ENCODE measurements around the gene BCL2. TPM values are rescaled to one million over a fixed set of nuclear protein-coding genes. Genes with fewer than 3 reads are reported as not detected.

The BCL2 gene
- total RNA-seq, 1 experiment from 2014 or later: 2.9 TPM

GRCh38 chr18:63321291-63321690 lies 1.7 kb upstream of the BCL2 start:
- no peak for DNase-seq
- no peak for TF ChIP-seq CTCF (IDR thresholded peaks at IDR 0.05; ENCODE audit: unreplicated experiment)
- Mint-ChIP-seq H3K9me3 (ENCODE audit: low read depth, unreplicated experiment) (no peaks in the 10 kb centered on the region), H3K27me3 (ENCODE audit: unreplicated experiment) (peaks cover 33% of the 10 kb centered on the region), H3K27ac (ENCODE audit: unreplicated experiment) (peak overlapping the region; percentile 50), H3K36me3 (ENCODE audit: insufficient read depth, unreplicated experiment) (peaks cover 26% of the 10 kb centered on the region), H3K4me3 (ENCODE audit: low read depth, unreplicated experiment) (peak overlapping the region; percentile 77), H3K4me1 (ENCODE audit: low read depth, unreplicated experiment) (peaks cover 24% of the 10 kb centered on the region)
- BruUV-seq (replicated peaks): no TSS peak
- CTCF ChIA-PET: no interaction called here
- intact Hi-C loops (cut with micrococcal nuclease; ENCODE audit: unreplicated experiment): no loop called here

GRCh38 chr18:63320975-63321265 lies 1.4 kb upstream of the BCL2 start:
- intact Hi-C loops (cut with micrococcal nuclease; ENCODE audit: unreplicated experiment): no loop called here
- Mint-ChIP-seq H3K27ac (ENCODE audit: unreplicated experiment) (peak overlapping the region; percentile 50), H3K4me1 (ENCODE audit: low read depth, unreplicated experiment) (peaks cover 24% of the 10 kb centered on the region), H3K27me3 (ENCODE audit: unreplicated experiment) (peaks cover 34% of the 10 kb centered on the region), H3K36me3 (ENCODE audit: insufficient read depth, unreplicated experiment) (peaks cover 26% of the 10 kb centered on the region), H3K4me3 (ENCODE audit: low read depth, unreplicated experiment) (peak overlapping the region; percentile 77), H3K9me3 (ENCODE audit: low read depth, unreplicated experiment) (no peaks in the 10 kb centered on the region)
- CTCF ChIA-PET: no interaction called here
- no peak for TF ChIP-seq CTCF (IDR thresholded peaks at IDR 0.05; ENCODE audit: unreplicated experiment)
- no peak for DNase-seq
- BruUV-seq (replicated peaks): no TSS peak

- Mint-ChIP-seq H3K4me3 (ENCODE audit: low read depth, unreplicated experiment) (peak overlapping the region; percentile 77), H3K27ac (ENCODE audit: unreplicated experiment) (peak overlapping the region; percentile 50), H3K9me3 (ENCODE audit: low read depth, unreplicated experiment) (no peaks in the 10 kb centered on the region), H3K4me1 (ENCODE audit: low read depth, unreplicated experiment) (peaks cover 24% of the 10 kb centered on the region), H3K36me3 (ENCODE audit: insufficient read depth, unreplicated experiment) (peaks cover 26% of the 10 kb centered on the region), H3K27me3 (ENCODE audit: unreplicated experiment) (peaks cover 38% of the 10 kb centered on the region)
- peak; percentile 65 for DNase-seq
- intact Hi-C loops (cut with micrococcal nuclease; ENCODE audit: unreplicated experiment): no loop called here
- no peak for TF ChIP-seq CTCF (IDR thresholded peaks at IDR 0.05; ENCODE audit: unreplicated experiment)
- TSS peak; percentile 44 for BruUV-seq (replicated peaks)
- CTCF ChIA-PET: interaction anchor here (1.5 kb wide), 1 partner anchor 13 kb away, joined by 6 read pairs; no protein-coding TSS in a partner anchor
Measured at GRCh38 chr18:63320123-63320974, 780 bp upstream of the BCL2 start.

DNA sequence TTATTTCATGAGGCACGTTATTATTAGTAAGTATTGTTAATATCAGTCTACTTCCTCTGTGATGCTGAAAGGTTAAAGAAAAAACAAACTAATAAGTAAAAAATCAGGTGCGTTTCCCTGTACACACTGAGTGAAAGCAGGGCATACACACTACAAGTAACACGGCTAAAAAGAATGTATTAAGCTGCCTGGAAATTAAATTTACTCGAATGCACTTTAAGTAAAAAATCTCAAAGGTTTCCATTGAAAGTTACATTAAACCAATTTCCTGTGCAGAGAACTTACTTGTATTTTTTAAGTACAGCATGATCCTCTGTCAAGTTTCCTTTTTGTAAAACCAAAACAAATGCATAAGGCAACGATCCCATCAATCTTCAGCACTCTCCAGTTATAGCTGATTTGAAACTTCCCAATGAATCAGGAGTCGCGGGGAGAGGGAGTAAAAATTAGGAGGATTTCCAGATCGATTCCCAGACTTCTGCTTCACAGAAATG lies 633 bp downstream of the BCL2 start:
- TF ChIP-seq CTCF (IDR thresholded peaks at IDR 0.05; ENCODE audit: unreplicated experiment): no peak
- TSS peak; percentile 40 for BruUV-seq (replicated peaks)
- DNase-seq: no peak
- Mint-ChIP-seq H3K27me3 (ENCODE audit: unreplicated experiment) (peaks cover 53% of the 10 kb centered on the region), H3K9me3 (ENCODE audit: low read depth, unreplicated experiment) (no peaks in the 10 kb centered on the region), H3K27ac (ENCODE audit: unreplicated experiment) (peak overlapping the region; percentile 40), H3K4me3 (ENCODE audit: low read depth, unreplicated experiment) (peak overlapping the region; percentile 77), H3K36me3 (ENCODE audit: insufficient read depth, unreplicated experiment) (peaks cover 26% of the 10 kb centered on the region), H3K4me1 (ENCODE audit: low read depth, unreplicated experiment) (peaks cover 24% of the 10 kb centered on the region)
- intact Hi-C loops (cut with micrococcal nuclease; ENCODE audit: unreplicated experiment): no loop called here
- CTCF ChIA-PET: interaction anchor here (1.5 kb wide), 1 partner anchor 11 kb away, joined by 6 read pairs; no protein-coding TSS in a partner anchor

Measured in Calu3 (cell line).